SK-N-SH (cell line): ENCODE results near the gene RFX2. TPM values are rescaled to one million over a fixed set of nuclear protein-coding genes. Genes with fewer than 3 reads are reported as not detected.

ENCODE experiments used
- CTCF ChIA-PET: fragments of 300-600, 350-600 bp; formaldehyde crosslinking; extraction: SDS; loops from one replicate; lab custom pipeline; 2021; lab: Yijun Ruan, JAX
- POLR2A ChIA-PET: fragments of 350-600 bp; sonication (Branson Sonifier 250); formaldehyde crosslinking; extraction: SDS; loops from one replicate; lab custom pipeline; 2020; ENCODE audit warnings: antibody characterized with exemption, inconsistent platforms; lab: Yijun Ruan, JAX
- DNase-seq: peaks from one replicate; pipeline ENCODE4 v3.0.0; 2012
- H2AFZ ChIP-seq: fragments of 200-600 bp; sonication (generic); 2 replicates; pipeline ENCODE4 v1.8.1; 2016; ENCODE audit warnings: antibody characterized with exemption, mild to moderate bottlenecking, low read depth
- H3F3A ChIP-seq: fragments of 200-600 bp; sonication (generic); replicated peaks from 2 replicates; pipeline ENCODE3; 2016; ENCODE audit warnings: antibody characterized with exemption, mild to moderate bottlenecking; ENCODE audit not compliant: insufficient read depth
- H3K27ac ChIP-seq, 2 experiments: fragments of 200-500 bp in 1 of 2; fragments of 200-600 bp in 1 of 2; sonication (Bioruptor generic) in 1 of 2; sonication (generic), shearing (Covaris generic) in 1 of 2; 2 replicates each; pipeline versions ENCODE4 v1.5.1 to v1.6.1; 2014 to 2016; ENCODE audit warnings: low read depth in 2 of 2, inconsistent platforms in 1 of 2, low read length in 1 of 2, mild to moderate bottlenecking in 1 of 2, mixed read lengths in 1 of 2
- H3K27me3 ChIP-seq: fragments of 200-600 bp; sonication (generic), shearing (Covaris generic); 2 replicates; pipeline ENCODE4 v1.6.1; 2016; ENCODE audit warnings: mixed run types; ENCODE audit not compliant: insufficient read depth
- H3K36me3 ChIP-seq, 2 experiments: fragments of 200-500 bp in 1 of 2; fragments of 200-600 bp in 1 of 2; sonication (Bioruptor generic) in 1 of 2; sonication (generic) in 1 of 2; replicated peaks in 1 of 2; 2 replicates each; pipeline versions ENCODE3 to v1.5.1; 2014 to 2016; ENCODE audit warnings: low read length in 1 of 2, mild to moderate bottlenecking in 1 of 2; ENCODE audit not compliant: insufficient read depth in 2 of 2, control insufficient read depth in 1 of 2
- H3K4me1 ChIP-seq, 2 experiments: fragments of 200-500 bp in 1 of 2; fragments of 200-600 bp in 1 of 2; sonication (Bioruptor generic) in 1 of 2; sonication (generic), shearing (Covaris generic) in 1 of 2; 2 replicates each; pipeline versions ENCODE4 v1.5.1 to v1.6.1; 2014 to 2016; ENCODE audit warnings: low read depth in 1 of 2, low read length in 1 of 2, mixed run types in 1 of 2; ENCODE audit not compliant: insufficient read depth in 2 of 2, control insufficient read depth in 1 of 2
- H3K4me2 ChIP-seq: fragments of 200-600 bp; sonication (generic), shearing (Covaris generic); 2 replicates; pipeline ENCODE4 v1.6.1; 2017; ENCODE audit warnings: mixed run types
- H3K4me3 ChIP-seq, 2 experiments: fragments of 200-500 bp in 1 of 2; fragments of 200-600 bp in 1 of 2; sonication (Bioruptor generic) in 1 of 2; sonication (generic), shearing (Covaris generic) in 1 of 2; 2 replicates each; pipeline versions ENCODE4 v1.5.1 to v1.8.1; 2014 to 2016; ENCODE audit warnings: low read depth in 2 of 2, inconsistent platforms in 1 of 2, low read length in 1 of 2, mild to moderate bottlenecking in 1 of 2, mixed read lengths in 1 of 2, moderate library complexity in 1 of 2
- H3K79me2 ChIP-seq: fragments of 200-600 bp; sonication (generic); 2 replicates; pipeline ENCODE4 v1.8.1; 2017; ENCODE audit warnings: mild to moderate bottlenecking; ENCODE audit not compliant: insufficient read depth
- H3K9ac ChIP-seq: fragments of 200-600 bp; sonication (generic); 2 replicates; pipeline ENCODE4 v1.6.1; 2017; ENCODE audit warnings: mixed run types
- H3K9me2 ChIP-seq: fragments of 200-600 bp; sonication (generic); 2 replicates; pipeline ENCODE4 v1.6.1; 2017; ENCODE audit warnings: mixed run types
- H3K9me3 ChIP-seq: fragments of 200-600 bp; sonication (generic); 2 replicates; pipeline ENCODE4 v1.6.1; 2017; ENCODE audit warnings: mixed run types, mild to moderate bottlenecking, moderate library complexity
- H4K20me1 ChIP-seq: fragments of 200-600 bp; sonication (generic); 2 replicates; pipeline ENCODE4 v1.6.1; 2017; ENCODE audit warnings: mild to moderate bottlenecking, mixed run types; ENCODE audit not compliant: insufficient read depth
- ELF1 ChIP-seq: IDR thresholded peaks from 2 replicates; pipeline ENCODE4 v1.4.0; 2012
- EZH2phosphoT487 ChIP-seq: fragments of 200-600 bp; sonication (generic); IDR thresholded peaks from 2 replicates; pipeline ENCODE4 v1.6.1; 2017; ENCODE audit warnings: low read depth, mixed run types, mild to moderate bottlenecking, antibody characterized with exemption, moderate library complexity, borderline replicate concordance
- FOXJ3 ChIP-seq: sonication (generic); formaldehyde crosslinking; IDR thresholded peaks from 2 replicates; pipeline ENCODE4 v1.5.1; 2020; ENCODE audit warnings: mild to moderate bottlenecking, missing genetic modification reagents
- GABPA ChIP-seq: IDR thresholded peaks from 2 replicates; pipeline ENCODE4 v1.4.0; 2012; ENCODE audit warnings: low read depth, mild to moderate bottlenecking
- GATA2 ChIP-seq: sonication (generic); formaldehyde crosslinking; IDR thresholded peaks from 2 replicates; pipeline ENCODE4 v1.5.0; 2020; ENCODE audit warnings: mild to moderate bottlenecking, missing genetic modification reagents
- IRF3 ChIP-seq: fragments of 150-350 bp; IDR thresholded peaks from 2 replicates; pipeline ENCODE4 v1.6.1; 2016; ENCODE audit warnings: mild to moderate bottlenecking, low read depth, low read length
- MAX ChIP-seq: IDR thresholded peaks from 2 replicates; pipeline ENCODE4 v1.4.0; 2012; ENCODE audit warnings: low read depth
- MEF2A ChIP-seq: IDR thresholded peaks from 2 replicates; pipeline ENCODE4 v1.4.0; 2012; ENCODE audit warnings: low read depth, borderline replicate concordance
- MXI1 ChIP-seq: IDR thresholded peaks from 2 replicates; pipeline ENCODE4 v1.6.1; 2012; ENCODE audit warnings: mild to moderate bottlenecking, low read depth, low read length, improper control_type of control experiment
- NFIC ChIP-seq: IDR thresholded peaks from 2 replicates; pipeline ENCODE4 v1.4.0; 2012; ENCODE audit warnings: borderline replicate concordance
- PBX3 ChIP-seq: IDR thresholded peaks from 2 replicates; pipeline ENCODE4; 2012
- RAD21 ChIP-seq: IDR thresholded peaks from 2 replicates; pipeline ENCODE4 v1.6.1; 2012; ENCODE audit warnings: mild to moderate bottlenecking, low read length
- REST ChIP-seq: IDR thresholded peaks from 2 replicates; pipeline ENCODE4 v1.6.1; 2012; ENCODE audit warnings: mild to moderate bottlenecking, low read depth, low read length, moderate library complexity
- RFX5 ChIP-seq: IDR thresholded peaks from 2 replicates; pipeline ENCODE4 v1.6.1; 2012; ENCODE audit warnings: mild to moderate bottlenecking, improper control_type of control experiment, low read length
- RXRA ChIP-seq: IDR thresholded peaks from 2 replicates; pipeline ENCODE4 v1.4.0; 2012; ENCODE audit warnings: low read depth, mild to moderate bottlenecking, borderline replicate concordance
- SIN3A ChIP-seq: IDR thresholded peaks from 2 replicates; pipeline ENCODE4 v1.6.1; 2012; ENCODE audit warnings: low read depth, mild to moderate bottlenecking, low read length, moderate library complexity, borderline replicate concordance
- SMC3 ChIP-seq: IDR thresholded peaks from 2 replicates; pipeline ENCODE4 v1.6.1; 2012; ENCODE audit warnings: low read depth, low read length, improper control_type of control experiment
- TCF12 ChIP-seq: IDR thresholded peaks from 2 replicates; pipeline ENCODE4 v1.4.0; 2012
- TEAD4 ChIP-seq: IDR thresholded peaks from 2 replicates; pipeline ENCODE4 v1.4.0; 2012; ENCODE audit warnings: mild to moderate bottlenecking, borderline replicate concordance; ENCODE audit not compliant: insufficient read depth
- USF1 ChIP-seq: IDR thresholded peaks from 2 replicates; pipeline ENCODE4 v1.4.0; 2012; ENCODE audit warnings: low read depth, borderline replicate concordance
- ZBTB33 ChIP-seq: IDR thresholded peaks from 2 replicates; pipeline ENCODE4 v1.4.0; 2012; ENCODE audit warnings: low read depth, borderline replicate concordance
- WGBS: methylation state at CpG from one replicate; pipeline ENCODE4 v1.1.6; 2017; ENCODE audit warnings: low lambda C conversion rate; 5-methylcytosine and 5-hydroxymethylcytosine counted together
- polyA plus RNA-seq, 3 experiments: library from polyadenylated mRNA; depleted of rRNA; stranded (reverse); fragments of >200 nt; gene quantifications; 2 replicates each; pipeline ENCODE4 v1.2.3, GENCODE V29; 2012

Gene RFX2
- polyA plus RNA-seq, 1 of the 3 experiments (the other 2 are of a cell fraction): 12.6 TPM

- H3K27ac ChIP-seq: peak overlapping the region; percentile 78 to 99
- H3K79me2 ChIP-seq: peaks cover 50% of the 10 kb centered on the region; the same call in 1 of the 2 replicates
- peak overlapping the region; percentile 78 for H3K9ac ChIP-seq
- peak overlapping the region; percentile 64 for H3K4me2 ChIP-seq
- CTCF ChIA-PET: interaction anchor here (1.5 kb wide), 1 partner anchor 18 kb away, joined by 9 read pairs; no protein-coding TSS in a partner anchor
- H4K20me1 ChIP-seq: no peaks in the 10 kb centered on the region
- no peak overlapping the region for H2AFZ ChIP-seq
- H3K4me1 ChIP-seq: peaks cover 21 to 46% of the 10 kb centered on the region in 2 experiments
- DNase-seq: peak; percentile 90
- no peaks in the 10 kb centered on the region for H3K9me3 ChIP-seq
- 23% methylated on average over 18 of the region's 18 CpGs for WGBS
- POLR2A ChIA-PET: no interaction called here
- H3F3A ChIP-seq: peaks cover 37% of the 10 kb centered on the region
- no peaks in the 10 kb centered on the region for H3K9me2 ChIP-seq
- H3K36me3 ChIP-seq: no peaks in the 10 kb centered on the region
- H3K4me3 ChIP-seq: 0 out of 4 replicates have a peak overlapping the region, but pooled peaks of 1 of the 2 experiments have one; percentile 1
- H3K27me3 ChIP-seq: no peaks in the 10 kb centered on the region
- TF ChIP-seq REST (no peak), MEF2A (no peak), TEAD4 (no peak), ZBTB33 (no peak), SIN3A (0 out of 2 replicates have a peak, but pooled peaks have one; percentile 46), FOXJ3 (CRISPR knock-in tag) (no peak), MAX (no peak), RFX5 (peak; percentile 79), GABPA (no peak), USF1 (no peak), GATA2 (CRISPR knock-in tag) (no peak), TCF12 (peak; percentile 58), ELF1 (no peak), MXI1 (peak; percentile 97), PBX3 (peak; percentile 48; the same call in 1 of the 2 replicates), RAD21 (no peak), IRF3 (no peak), RXRA (no peak), SMC3 (no peak), EZH2phosphoT487 (no peak), NFIC (0 out of 2 replicates have a peak, but pooled peaks have one; percentile 5)
These were observed 43.3 kb downstream of the RFX2 start for GRCh38 chr19:6066661-6067646.
